GM12875 (cell line): ENCODE results near the gene FAM43B.

Experiments
- H3K4me3 ChIP-seq: one replicate; pipeline ENCODE4 v1.5.1; 2011; ENCODE audit warnings: low read depth, low read length, control low read depth
- TF ChIP-seq, protein P1 (sequence below): IDR thresholded peaks from 2 replicates; pipeline ENCODE4 v1.5.1; 2011; ENCODE audit warnings: low read depth, mild to moderate bottlenecking, control low read depth, inconsistent platforms, low read length, moderate library complexity, borderline replicate concordance; ENCODE audit not compliant: insufficient read depth

FAM43B gene

DNA sequence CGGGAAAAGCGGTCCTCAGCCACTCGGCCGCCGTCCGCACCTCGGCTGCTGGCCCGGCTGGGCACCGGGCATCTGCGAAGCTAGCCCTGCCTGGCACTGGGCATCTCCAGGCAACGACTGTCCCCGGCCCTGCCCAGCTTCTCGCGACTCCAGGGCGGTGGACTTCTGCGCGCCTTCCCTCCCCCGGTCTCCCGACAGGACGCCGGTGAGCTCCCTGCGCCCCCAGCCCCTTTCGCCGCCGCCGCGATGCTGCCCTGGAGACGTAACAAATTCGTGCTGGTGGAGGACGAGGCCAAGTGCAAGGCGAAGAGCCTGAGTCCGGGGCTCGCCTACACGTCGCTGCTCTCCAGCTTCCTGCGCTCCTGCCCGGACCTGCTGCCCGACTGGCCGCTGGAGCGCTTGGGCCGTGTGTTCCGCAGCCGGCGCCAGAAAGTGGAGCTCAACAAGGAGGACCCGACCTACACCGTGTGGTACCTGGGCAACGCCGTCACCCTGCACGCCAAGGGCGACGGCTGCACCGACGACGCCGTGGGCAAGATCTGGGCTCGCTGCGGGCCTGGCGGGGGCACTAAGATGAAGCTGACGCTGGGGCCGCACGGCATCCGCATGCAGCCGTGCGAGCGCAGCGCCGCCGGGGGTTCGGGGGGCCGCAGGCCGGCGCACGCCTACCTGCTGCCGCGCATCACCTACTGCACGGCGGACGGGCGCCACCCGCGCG lies 514 bp downstream of the FAM43B start:
- H3K4me3 ChIP-seq: no peak overlapping the region
- TF ChIP-seq, protein P1, sequence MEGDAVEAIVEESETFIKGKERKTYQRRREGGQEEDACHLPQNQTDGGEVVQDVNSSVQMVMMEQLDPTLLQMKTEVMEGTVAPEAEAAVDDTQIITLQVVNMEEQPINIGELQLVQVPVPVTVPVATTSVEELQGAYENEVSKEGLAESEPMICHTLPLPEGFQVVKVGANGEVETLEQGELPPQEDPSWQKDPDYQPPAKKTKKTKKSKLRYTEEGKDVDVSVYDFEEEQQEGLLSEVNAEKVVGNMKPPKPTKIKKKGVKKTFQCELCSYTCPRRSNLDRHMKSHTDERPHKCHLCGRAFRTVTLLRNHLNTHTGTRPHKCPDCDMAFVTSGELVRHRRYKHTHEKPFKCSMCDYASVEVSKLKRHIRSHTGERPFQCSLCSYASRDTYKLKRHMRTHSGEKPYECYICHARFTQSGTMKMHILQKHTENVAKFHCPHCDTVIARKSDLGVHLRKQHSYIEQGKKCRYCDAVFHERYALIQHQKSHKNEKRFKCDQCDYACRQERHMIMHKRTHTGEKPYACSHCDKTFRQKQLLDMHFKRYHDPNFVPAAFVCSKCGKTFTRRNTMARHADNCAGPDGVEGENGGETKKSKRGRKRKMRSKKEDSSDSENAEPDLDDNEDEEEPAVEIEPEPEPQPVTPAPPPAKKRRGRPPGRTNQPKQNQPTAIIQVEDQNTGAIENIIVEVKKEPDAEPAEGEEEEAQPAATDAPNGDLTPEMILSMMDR: no peak

DNA sequence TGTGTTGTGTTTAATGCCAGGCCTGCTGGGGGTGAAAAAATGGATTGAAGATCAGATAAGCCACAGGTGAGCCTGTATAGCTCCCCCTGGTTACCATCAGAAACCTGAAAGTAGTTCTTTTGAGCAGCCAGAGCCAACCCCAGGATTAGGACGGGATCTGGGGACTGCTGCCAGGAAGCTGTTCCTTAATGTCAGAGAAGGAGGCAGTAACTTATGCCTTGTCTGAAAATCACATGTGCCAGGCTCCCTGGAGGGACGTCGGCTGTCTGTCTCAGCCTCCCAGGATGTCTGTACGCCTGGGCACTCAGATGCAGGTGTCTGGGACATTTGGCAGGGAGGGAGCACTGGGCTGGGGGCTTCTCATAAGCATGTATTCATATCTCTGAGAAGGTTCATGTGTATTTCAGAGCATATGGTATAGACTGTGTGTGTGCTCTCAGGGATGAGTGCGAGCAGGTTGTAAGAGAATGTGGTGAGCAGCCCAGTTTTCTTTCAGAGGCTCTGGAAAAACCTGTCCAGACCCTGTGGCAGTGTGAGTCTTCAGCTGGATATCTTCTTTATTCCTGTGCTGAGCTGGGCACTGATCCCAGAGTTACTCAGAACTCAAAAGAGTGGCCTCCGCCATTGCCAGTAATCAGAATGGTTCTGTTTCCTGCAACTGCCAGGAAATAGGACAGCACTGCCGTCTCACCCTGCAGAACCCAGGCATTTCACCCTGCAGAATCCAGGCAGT lies 2.8 kb downstream of the FAM43B start:
- H3K4me3 ChIP-seq: no peak overlapping the region
- TF ChIP-seq, protein P1: no peak

DNA sequence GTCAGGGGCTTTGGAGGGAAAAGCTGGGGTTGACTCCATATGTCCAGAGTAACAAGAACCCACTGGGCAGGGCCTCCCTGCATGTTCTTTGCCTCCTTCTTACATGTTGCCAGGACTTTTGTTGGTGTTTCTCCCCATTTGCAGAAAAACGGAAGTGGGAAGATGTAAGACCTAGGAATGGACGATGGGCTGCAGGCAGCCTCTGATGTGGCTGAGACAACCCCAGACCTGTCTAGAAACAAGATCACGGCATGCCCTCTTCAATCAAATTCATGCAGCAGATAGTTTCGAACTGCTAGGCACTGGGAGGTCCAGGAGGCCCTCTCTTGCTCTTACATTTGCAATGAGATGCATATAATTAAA lies 3.4 kb downstream of the FAM43B start:
- TF ChIP-seq, protein P1: no peak
- no peak overlapping the region for H3K4me3 ChIP-seq

DNA sequence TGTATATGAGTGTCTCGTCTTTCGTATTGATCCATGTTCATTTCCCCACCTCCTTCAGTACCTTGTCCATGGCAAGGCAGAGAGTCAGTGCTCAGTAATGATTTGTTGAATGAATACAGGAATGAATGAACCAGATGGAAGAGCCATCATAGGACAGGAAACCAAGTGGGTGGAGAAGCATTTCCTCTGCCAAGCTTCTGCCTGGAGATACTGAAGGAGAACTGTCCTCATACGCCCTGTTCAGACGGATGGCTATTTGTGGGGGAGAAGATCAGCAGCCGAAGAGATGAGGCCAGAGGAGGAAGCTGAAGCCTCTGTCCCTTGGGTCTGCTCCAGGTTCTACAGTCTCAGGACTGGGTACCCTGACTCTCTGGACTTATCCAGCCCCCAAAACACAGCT lies 5.8 kb downstream of the FAM43B start:
- TF ChIP-seq, protein P1: no peak

DNA sequence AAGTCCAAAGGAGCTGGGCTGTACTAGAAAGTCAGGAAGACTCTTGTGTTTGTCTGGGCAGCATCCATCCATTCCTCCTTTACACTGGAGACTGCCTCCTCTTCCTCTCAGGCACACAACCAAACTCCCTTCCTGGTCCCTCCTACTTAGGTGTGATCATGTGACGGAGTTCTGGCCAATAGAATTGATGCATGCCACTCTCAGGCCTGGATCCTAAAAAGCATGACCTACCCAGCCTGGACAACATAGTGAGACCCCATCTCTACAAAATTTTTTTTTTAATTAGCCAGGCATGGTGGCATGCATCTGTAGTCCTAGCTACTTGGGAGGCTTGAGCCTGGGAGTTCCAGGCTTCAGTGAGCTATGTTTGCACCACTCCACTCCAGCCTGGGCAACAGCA lies 8.6 kb downstream of the FAM43B start:
- TF ChIP-seq, protein P1: no peak
- H3K4me3 ChIP-seq: no peak overlapping the region

More for the DNA sequence above, 5.8 kb downstream of the FAM43B start:
- H3K4me3 ChIP-seq: no peak overlapping the region

DNA sequence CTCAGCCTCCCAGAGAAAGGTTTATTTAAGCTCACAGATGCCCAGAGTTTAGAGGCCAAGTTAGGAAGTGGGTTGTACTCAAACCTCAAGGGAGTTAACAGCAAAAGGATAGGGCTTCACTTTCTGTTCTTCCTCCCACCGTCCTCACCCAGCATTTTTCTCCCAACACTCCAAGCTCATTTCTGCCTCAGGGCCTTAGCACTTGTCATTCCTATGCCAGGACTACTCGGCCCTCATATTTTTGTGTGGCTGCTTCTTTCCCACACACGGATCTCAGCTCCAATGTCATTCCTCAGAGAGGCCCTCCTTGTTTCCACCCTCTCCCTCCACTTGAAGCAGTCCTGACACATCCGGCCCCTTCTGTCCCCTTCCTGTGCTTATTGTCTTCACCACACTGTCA lies 12.9 kb downstream of the FAM43B start:
- no peak overlapping the region for H3K4me3 ChIP-seq
- TF ChIP-seq, protein P1: no peak
